ENCODE measurements around the gene PNN.

GRCh38 chr14:39218171-39218769 is 43.2 kb downstream of the PNN start:
- TF ChIP-seq NR3C1 (CRISPR knock-in tag; conservative IDR thresholded peaks at IDR 0.05; ENCODE audit: low read depth) (no peak), CBFB (CRISPR knock-in tag; IDR thresholded peaks at IDR 0.05; ENCODE audit: low read depth) (no peak), TEAD1 (CRISPR knock-in tag; IDR thresholded peaks at IDR 0.05) (no peak), ZNF232 (CRISPR knock-in tag; IDR thresholded peaks at IDR 0.05) (no peak), ZNF281 (CRISPR knock-in tag; IDR thresholded peaks at IDR 0.05) (no peak), RELA (CRISPR knock-in tag; IDR thresholded peaks at IDR 0.05; ENCODE audit: borderline replicate concordance) (no peak), SP1 (CRISPR knock-in tag; conservative IDR thresholded peaks at IDR 0.05) (no peak), AFF4 (CRISPR knock-in tag; IDR thresholded peaks at IDR 0.05; ENCODE audit: borderline replicate concordance) (no peak), ZNF396 (CRISPR knock-in tag; IDR thresholded peaks at IDR 0.05; ENCODE audit: borderline replicate concordance) (no peak)
- TF ChIP-seq, protein P1, sequence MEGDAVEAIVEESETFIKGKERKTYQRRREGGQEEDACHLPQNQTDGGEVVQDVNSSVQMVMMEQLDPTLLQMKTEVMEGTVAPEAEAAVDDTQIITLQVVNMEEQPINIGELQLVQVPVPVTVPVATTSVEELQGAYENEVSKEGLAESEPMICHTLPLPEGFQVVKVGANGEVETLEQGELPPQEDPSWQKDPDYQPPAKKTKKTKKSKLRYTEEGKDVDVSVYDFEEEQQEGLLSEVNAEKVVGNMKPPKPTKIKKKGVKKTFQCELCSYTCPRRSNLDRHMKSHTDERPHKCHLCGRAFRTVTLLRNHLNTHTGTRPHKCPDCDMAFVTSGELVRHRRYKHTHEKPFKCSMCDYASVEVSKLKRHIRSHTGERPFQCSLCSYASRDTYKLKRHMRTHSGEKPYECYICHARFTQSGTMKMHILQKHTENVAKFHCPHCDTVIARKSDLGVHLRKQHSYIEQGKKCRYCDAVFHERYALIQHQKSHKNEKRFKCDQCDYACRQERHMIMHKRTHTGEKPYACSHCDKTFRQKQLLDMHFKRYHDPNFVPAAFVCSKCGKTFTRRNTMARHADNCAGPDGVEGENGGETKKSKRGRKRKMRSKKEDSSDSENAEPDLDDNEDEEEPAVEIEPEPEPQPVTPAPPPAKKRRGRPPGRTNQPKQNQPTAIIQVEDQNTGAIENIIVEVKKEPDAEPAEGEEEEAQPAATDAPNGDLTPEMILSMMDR (IDR thresholded peaks at IDR 0.05), result no peak
- TF ChIP-seq, protein P2, sequence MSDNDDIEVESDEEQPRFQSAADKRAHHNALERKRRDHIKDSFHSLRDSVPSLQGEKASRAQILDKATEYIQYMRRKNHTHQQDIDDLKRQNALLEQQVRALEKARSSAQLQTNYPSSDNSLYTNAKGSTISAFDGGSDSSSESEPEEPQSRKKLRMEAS (CRISPR knock-in tag; IDR thresholded peaks at IDR 0.05), result no peak
- TF ChIP-seq, protein P3, sequence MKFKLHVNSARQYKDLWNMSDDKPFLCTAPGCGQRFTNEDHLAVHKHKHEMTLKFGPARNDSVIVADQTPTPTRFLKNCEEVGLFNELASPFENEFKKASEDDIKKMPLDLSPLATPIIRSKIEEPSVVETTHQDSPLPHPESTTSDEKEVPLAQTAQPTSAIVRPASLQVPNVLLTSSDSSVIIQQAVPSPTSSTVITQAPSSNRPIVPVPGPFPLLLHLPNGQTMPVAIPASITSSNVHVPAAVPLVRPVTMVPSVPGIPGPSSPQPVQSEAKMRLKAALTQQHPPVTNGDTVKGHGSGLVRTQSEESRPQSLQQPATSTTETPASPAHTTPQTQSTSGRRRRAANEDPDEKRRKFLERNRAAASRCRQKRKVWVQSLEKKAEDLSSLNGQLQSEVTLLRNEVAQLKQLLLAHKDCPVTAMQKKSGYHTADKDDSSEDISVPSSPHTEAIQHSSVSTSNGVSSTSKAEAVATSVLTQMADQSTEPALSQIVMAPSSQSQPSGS (CRISPR knock-in tag; IDR thresholded peaks at IDR 0.05; ENCODE audit: borderline replicate concordance, low read depth), result no peak

All from WTC11 (cell line).